Ectodermal cell (in vitro differentiated cells): ENCODE results near the gene NEDD9.

Experiments used
- H3K27ac ChIP-seq: 2 replicates; pipeline ENCODE4 v1.7.0; 2013; ENCODE audit warnings: mild to moderate bottlenecking, low read depth, low read length; ENCODE audit not compliant: insufficient read depth, poor library complexity, severe bottlenecking
- H3K27me3 ChIP-seq: 2 replicates; pipeline ENCODE4 v1.7.0; 2013; ENCODE audit warnings: mild to moderate bottlenecking, low read length; ENCODE audit not compliant: insufficient read depth, control insufficient read depth, poor library complexity, severe bottlenecking
- H3K36me3 ChIP-seq: one replicate; pipeline ENCODE4 v1.7.0; 2013; ENCODE audit warnings: low read length; ENCODE audit not compliant: control insufficient read depth, insufficient read depth
- H3K4me1 ChIP-seq: one replicate; pipeline ENCODE4 v1.7.0; 2013; ENCODE audit warnings: low read length; ENCODE audit not compliant: control insufficient read depth, insufficient read depth
- H3K4me3 ChIP-seq: 2 replicates; pipeline ENCODE4 v1.7.0; 2013; ENCODE audit warnings: low read depth, low read length, control low read depth; ENCODE audit not compliant: insufficient read depth
- H3K9me3 ChIP-seq: 2 replicates; pipeline ENCODE4 v1.7.0; 2013; ENCODE audit warnings: mild to moderate bottlenecking, low read length, moderate library complexity; ENCODE audit not compliant: control insufficient read depth
- WGBS, 2 experiments: methylation state at CpG; one replicate each; pipeline ENCODE4 v1.1.7; 2013; ENCODE audit warnings: missing lambda C conversion rate in 2 of 2; 5-methylcytosine and 5-hydroxymethylcytosine counted together

The NEDD9 gene

DNA sequence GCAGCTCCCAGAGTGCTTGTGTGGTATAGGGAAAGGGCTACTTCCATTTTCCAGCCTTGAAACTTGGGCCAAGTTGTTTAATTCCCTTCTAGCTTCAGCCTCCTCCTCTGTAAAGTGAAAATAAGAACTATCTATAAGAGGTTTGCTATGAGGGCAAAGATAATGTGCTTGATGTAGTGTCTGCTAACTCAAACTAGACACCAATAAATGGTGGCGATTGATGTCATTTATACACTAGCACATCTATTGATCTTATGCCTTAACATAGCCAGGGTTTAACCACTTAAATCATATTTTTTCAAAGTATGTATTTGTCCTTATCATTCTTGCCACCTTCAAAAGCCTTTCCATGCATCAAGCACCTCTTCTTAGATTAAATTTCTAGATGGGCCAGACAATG lies 55.2 kb downstream of the NEDD9 start:
- no peaks in the 10 kb centered on the region for H3K4me1 ChIP-seq
- no peak overlapping the region for H3K4me3 ChIP-seq
- 90 to 92% methylated on average over 1 of the region's 1 CpG for WGBS, 2 experiments
- no peak overlapping the region for H3K27ac ChIP-seq
- no peaks in the 10 kb centered on the region for H3K27me3 ChIP-seq
- peaks cover 3% of the 10 kb centered on the region for H3K9me3 ChIP-seq
- no peaks in the 10 kb centered on the region for H3K36me3 ChIP-seq

DNA sequence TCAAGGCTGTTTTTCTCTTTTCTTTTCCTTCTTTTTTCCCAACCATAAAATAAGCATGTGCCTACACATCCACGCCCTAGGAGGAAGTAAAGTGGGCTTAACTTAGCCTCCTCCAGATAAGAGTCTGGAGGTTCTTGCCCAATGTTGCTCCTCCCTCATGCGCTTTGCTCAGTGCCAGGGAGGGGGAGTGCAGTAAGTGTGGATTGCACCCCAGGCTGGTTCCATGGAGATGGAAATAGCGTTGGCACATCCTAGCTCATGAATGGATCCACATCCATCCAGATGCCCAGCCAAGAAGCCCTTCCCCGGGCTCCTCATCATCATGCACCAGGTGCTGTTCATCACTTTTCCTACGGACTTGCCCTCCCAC lies 58.2 kb downstream of the NEDD9 start:
- H3K4me3 ChIP-seq = no peak overlapping the region
- no peak overlapping the region for H3K27ac ChIP-seq
- H3K36me3 ChIP-seq = no peaks in the 10 kb centered on the region
- no peaks in the 10 kb centered on the region for H3K9me3 ChIP-seq
- WGBS, 2 experiments = 94 to 95% methylated on average over 5 of the region's 5 CpGs
- no peaks in the 10 kb centered on the region for H3K27me3 ChIP-seq
- H3K4me1 ChIP-seq = no peaks in the 10 kb centered on the region

DNA sequence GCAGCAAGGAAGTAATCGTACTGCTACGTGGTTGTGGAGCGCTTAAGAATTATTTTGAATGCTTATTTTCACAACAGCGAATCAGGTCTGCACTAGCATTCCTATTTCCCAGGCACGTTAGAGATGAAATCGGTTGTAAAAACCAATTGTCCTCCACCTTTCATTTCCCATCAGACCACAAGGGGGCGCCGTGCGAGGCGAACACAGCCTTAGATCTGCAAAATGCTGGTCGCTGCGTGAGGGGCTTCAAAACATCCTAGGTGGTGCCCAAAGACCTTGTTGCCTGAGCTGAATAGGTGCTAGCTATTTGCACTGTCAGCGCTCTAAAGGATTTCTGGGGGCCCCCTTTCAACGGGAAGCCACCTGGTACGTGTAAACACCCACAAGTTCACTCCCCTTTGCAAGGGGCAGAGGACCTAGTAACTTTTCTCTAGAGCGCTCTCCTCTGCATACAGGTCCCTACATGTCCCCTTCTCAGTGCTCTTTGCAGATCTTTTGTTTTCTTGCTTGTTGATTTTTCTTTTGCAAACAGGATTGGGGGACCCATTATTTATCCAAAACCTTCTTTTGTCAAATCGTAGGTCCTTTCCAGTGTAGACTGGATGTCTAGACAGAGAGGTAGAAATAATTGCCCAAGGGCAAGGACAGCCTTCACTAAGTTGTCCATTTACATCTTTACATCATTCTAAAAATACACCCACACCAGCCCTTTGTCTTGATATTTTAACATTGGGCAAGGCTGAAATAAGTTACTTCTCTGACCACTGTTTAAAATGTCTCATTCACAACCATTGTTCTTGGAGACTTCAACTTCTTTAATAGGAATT lies 59.8 kb downstream of the NEDD9 start:
- no peaks in the 10 kb centered on the region for H3K9me3 ChIP-seq
- no peak overlapping the region for H3K4me3 ChIP-seq
- H3K4me1 ChIP-seq = no peaks in the 10 kb centered on the region
- H3K27me3 ChIP-seq = no peaks in the 10 kb centered on the region
- H3K27ac ChIP-seq = no peak overlapping the region
- H3K36me3 ChIP-seq = no peaks in the 10 kb centered on the region
- 34 to 39% methylated on average over 17 of the region's 17 CpGs for WGBS, 2 experiments

DNA sequence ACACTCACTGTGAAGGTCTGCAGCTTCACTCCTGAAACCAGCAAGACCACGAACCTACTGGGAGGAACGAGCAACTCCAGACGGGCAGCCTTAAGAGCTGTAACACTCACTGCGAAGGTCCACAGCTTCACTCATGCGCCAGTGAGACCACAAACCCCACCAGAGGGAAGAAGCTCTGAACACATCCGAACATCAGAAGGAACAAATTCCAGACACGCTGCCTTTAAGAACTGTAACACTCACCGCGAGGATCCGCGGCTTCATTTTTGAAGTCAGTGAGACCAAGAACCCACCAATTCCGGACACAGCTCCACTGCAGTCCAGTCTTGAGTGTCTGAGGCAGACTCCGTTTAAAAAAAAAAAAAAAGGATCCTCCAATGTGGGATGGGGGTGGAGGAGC lies 60.5 kb downstream of the NEDD9 start:
- Histone ChIP-seq H3K27me3 (no peaks in the 10 kb centered on the region), H3K9me3 (no peaks in the 10 kb centered on the region), H3K4me3 (no peak overlapping the region), H3K27ac (no peak overlapping the region), H3K36me3 (no peaks in the 10 kb centered on the region), H3K4me1 (no peaks in the 10 kb centered on the region)
- WGBS, 2 experiments = 95% methylated on average over 13 of the region's 13 CpGs

DNA sequence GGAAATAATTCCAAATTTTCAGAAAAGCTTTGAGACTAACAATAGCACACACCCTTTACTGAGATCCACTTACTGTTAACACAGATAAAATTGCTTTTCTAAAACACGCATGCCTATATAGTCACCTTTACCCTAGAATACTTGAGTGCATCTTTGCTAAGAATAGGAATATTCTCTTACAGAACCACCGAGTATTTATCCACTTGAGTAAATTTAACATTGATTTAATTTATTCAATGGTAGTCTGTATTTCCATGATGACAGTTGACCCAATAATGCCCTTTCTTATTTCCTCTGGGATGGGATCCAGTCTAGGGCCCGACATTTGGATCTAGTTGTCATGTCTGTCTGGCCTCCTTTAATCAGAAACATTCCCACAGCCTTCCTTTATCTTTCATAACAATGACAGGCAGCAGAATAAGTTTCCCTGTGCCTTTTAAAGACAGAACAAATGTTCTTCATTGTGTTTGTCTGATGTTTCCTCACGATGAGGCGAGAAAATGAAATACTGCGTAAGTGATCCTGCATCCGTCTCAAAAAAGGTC lies 64.3 kb downstream of the NEDD9 start:
- Histone ChIP-seq H3K9me3 (no peaks in the 10 kb centered on the region), H3K4me1 (no peaks in the 10 kb centered on the region), H3K36me3 (no peaks in the 10 kb centered on the region), H3K27me3 (no peaks in the 10 kb centered on the region), H3K27ac (no peak overlapping the region), H3K4me3 (no peak overlapping the region)
- 94 to 96% methylated on average over 6 of the region's 7 CpGs for WGBS, 2 experiments

DNA sequence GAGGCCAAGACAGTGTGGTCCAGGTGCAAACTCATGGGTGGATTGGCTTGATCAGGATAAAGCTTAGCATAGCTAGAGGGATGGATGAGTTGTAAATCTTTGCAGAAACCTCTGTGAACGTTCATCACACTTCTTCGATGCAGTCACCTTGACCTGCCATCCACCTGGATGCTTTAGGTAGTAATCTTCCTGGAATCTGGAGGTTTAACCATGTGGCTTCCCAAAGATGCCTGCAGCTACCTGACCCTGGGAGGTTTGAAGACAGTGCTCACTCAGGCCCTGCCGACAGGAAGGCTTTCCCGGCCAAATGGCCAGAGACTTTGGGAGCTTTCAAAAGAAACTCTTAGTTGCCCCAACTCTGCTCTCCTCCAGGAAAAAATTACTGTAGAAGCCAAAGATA lies 65.5 kb downstream of the NEDD9 start:
- Histone ChIP-seq H3K4me3 (no peak overlapping the region), H3K27ac (no peak overlapping the region), H3K4me1 (no peaks in the 10 kb centered on the region), H3K36me3 (no peaks in the 10 kb centered on the region), H3K27me3 (no peaks in the 10 kb centered on the region), H3K9me3 (no peaks in the 10 kb centered on the region)
- WGBS, 2 experiments = 74 to 77% methylated on average over 4 of the region's 4 CpGs

DNA sequence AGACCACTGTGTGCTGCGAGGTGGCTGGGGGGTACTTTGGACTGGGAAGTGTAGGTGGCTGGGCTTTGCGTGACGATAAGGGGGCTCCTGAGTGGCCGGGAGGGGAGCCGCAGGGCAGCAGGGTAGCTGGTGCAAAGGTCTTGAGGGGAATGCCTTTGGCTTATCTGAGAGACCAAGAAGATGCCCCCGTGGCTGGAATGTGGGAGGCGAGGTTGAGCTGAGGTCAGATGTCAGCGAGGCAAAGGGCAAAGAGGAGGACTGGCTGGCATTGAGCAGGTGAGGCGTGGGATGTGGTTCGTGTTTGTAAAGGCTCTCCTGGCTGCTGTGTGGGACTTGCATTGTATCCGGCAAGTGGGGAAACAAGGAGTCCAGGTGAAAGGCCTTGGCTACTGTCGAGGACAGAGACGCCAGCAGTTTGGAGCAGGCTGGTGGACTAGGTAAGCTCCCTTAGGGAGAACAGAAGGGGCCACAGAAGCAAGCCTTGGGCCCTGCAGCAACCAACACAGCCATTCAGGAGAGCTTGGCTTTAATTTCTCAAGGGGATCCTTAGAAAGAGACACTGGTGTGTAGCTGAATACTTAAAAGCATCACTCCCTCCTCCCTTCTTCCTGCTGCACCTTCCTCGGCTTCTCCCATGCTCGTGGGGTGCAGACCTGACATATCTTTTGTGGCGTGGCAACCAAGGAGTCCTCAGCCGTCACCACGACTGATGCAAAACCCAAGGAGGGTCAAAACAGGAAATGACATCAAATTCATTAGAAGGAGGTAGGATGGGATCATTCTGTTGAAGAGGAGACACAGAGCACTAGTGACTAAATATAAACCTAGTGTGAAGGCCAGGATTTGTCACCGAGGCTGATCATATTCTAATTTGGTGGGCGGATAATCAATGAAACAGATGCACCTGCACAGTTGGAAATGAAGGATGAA lies 67.5 kb downstream of the NEDD9 start:
- WGBS, 2 experiments = 87% methylated on average over 20 of the region's 20 CpGs

DNA sequence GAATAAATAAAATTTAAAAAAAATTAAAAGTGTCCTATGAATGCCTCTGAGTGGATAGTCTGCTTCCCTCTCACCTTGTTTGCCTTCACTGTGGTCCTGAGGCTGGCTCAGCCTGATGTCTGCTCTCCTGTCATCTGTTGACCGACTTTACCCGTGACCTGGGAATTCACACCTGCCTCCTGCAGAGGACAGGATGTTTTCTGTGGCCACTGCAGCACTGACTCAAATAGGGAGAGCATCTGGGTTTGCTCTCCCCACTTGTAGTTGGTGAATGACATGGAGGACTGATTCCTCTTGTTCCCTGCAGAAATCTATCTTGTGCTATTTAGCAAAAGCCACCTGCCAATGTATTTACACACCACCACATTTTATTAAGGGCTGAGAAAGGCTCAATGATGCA lies 68.5 kb downstream of the NEDD9 start:
- Histone ChIP-seq H3K36me3 (no peaks in the 10 kb centered on the region), H3K4me1 (no peaks in the 10 kb centered on the region), H3K9me3 (no peaks in the 10 kb centered on the region), H3K4me3 (no peak overlapping the region), H3K27ac (no peak overlapping the region), H3K27me3 (no peaks in the 10 kb centered on the region)
- 86 to 88% methylated on average over 2 of the region's 2 CpGs for WGBS, 2 experiments

More for the DNA sequence above, 67.5 kb downstream of the NEDD9 start:
- Histone ChIP-seq H3K36me3 (no peaks in the 10 kb centered on the region), H3K27me3 (no peaks in the 10 kb centered on the region), H3K4me1 (no peaks in the 10 kb centered on the region), H3K4me3 (no peak overlapping the region), H3K27ac (no peak overlapping the region), H3K9me3 (no peaks in the 10 kb centered on the region)

DNA sequence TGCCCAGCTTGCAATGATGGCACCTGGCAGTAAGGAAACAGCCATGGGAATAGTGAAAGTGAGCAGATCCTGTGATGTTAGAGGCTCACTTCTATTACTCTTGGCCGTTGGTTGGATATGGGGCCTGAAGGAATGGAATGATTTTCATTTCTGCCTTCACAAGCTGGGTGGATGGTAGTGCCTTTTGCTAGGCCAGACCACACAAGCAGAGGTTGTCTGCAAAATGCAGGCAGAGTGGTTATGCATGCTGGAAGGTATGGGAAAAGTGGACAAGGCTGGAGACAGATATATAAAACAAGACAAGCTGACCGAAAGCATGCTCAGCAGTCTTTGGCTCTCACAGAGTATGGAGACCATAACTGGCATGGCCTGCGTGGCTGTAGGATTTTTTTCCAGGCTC lies 70.2 kb downstream of the NEDD9 start:
- H3K4me3 ChIP-seq = no peak overlapping the region
- H3K27me3 ChIP-seq = no peaks in the 10 kb centered on the region
- no peaks in the 10 kb centered on the region for H3K36me3 ChIP-seq
- no peaks in the 10 kb centered on the region for H3K9me3 ChIP-seq
- H3K27ac ChIP-seq = no peak overlapping the region
- no peaks in the 10 kb centered on the region for H3K4me1 ChIP-seq
- WGBS, 2 experiments = 94 to 95% methylated on average over 3 of the region's 3 CpGs
